A673 (cell line): Measurements from ENCODE around the gene BACH2. TPM values are rescaled to one million over a fixed set of nuclear protein-coding genes. Genes with fewer than 3 reads are reported as not detected.
A peak's percentile ranks its signal among the peaks of the same experiment; 100 is the strongest.
"Not testable (repeated sequence)": the region's sequence is repeated elsewhere in the genome, so short reads cannot be mapped to it uniquely, and the experiment has no call there.

Source experiments
- BruUV-seq: library from RNA; stranded (reverse); fragments of 400-500 nt; replicated peaks from 2 replicates; lab custom pipeline; 2021; lab: Mats Ljungman, UMichigan
- CTCF ChIA-PET: fragments of 300-600 bp; sonication (Branson Sonifier 250); formaldehyde crosslinking; loops from one replicate; lab custom pipeline; 2022; ENCODE audit warnings: antibody characterized with exemption; lab: Charles Lee
- POLR2A ChIA-PET: fragments of 300-600 bp; sonication (Branson Sonifier 250); formaldehyde crosslinking; loops from one replicate; lab custom pipeline; 2022; ENCODE audit warnings: antibody characterized with exemption; ENCODE audit not compliant: low non-redundant PET; lab: Charles Lee
- DNase-seq: peaks from one replicate; pipeline ENCODE4 v3.0.0-alpha.2; 2015; ENCODE audit warnings: low spot score
- H3K27ac ChIP-seq: fragments of 200-600 bp; sonication (generic); 2 replicates; pipeline ENCODE4 v1.5.1; 2016; ENCODE audit warnings: mixed run types, low read depth, mild to moderate bottlenecking, mixed read lengths, antibody characterized with exemption, low read length; ENCODE audit not compliant: poor library complexity, severe bottlenecking
- H3K27me3 ChIP-seq: fragments of 200-600 bp; sonication (generic); replicated peaks from 2 replicates; pipeline ENCODE4 v1.6.1; 2017; ENCODE audit warnings: mixed run types, low read depth, mild to moderate bottlenecking, mixed read lengths, antibody characterized with exemption, low read length; ENCODE audit not compliant: insufficient read depth, poor library complexity
- H3K36me3 ChIP-seq: fragments of 200-600 bp; sonication (generic); 2 replicates; pipeline ENCODE4 v1.6.1; 2016; ENCODE audit warnings: mixed run types, mild to moderate bottlenecking, mixed read lengths, antibody characterized with exemption, low read length; ENCODE audit not compliant: insufficient read depth, poor library complexity, severe bottlenecking
- H3K4me1 ChIP-seq: fragments of 200-600 bp; sonication (generic); 2 replicates; pipeline ENCODE4 v1.6.1; 2017; ENCODE audit warnings: mixed run types, mild to moderate bottlenecking, mixed read lengths, antibody characterized with exemption, low read length; ENCODE audit not compliant: insufficient read depth, poor library complexity, severe bottlenecking
- H3K4me3 ChIP-seq: fragments of 200-600 bp; sonication (generic); 2 replicates; pipeline ENCODE4 v1.5.1; 2016; ENCODE audit warnings: low read depth, mixed run types, mild to moderate bottlenecking, mixed read lengths, low read length; ENCODE audit not compliant: poor library complexity, severe bottlenecking
- H3K9me3 ChIP-seq: fragments of 200-600 bp; sonication (generic); 2 replicates; pipeline ENCODE4 v1.6.1; 2016; ENCODE audit warnings: mixed run types, low read depth, mild to moderate bottlenecking, mixed read lengths, antibody characterized with exemption, low read length; ENCODE audit not compliant: poor library complexity, severe bottlenecking
- EZH2 ChIP-seq: fragments of 200-600 bp; sonication (generic); IDR thresholded peaks from 2 replicates; pipeline ENCODE4 v1.6.1; 2017; ENCODE audit warnings: borderline replicate concordance, low read depth, mild to moderate bottlenecking, mixed read lengths, antibody characterized with exemption, low read length; ENCODE audit not compliant: poor library complexity, severe bottlenecking
- intact Hi-C: fragments of 100-400 bp; cut with micrococcal nuclease; formaldehyde crosslinking; loops from one replicate; pipeline ENCODE4 v1.10.0; 2022; ENCODE audit not compliant: unreplicated experiment
- total RNA-seq: library from RNA; stranded (reverse); gene quantifications from 2 replicates; pipeline ENCODE4 v1.2.3, GENCODE V29; 2021
- TF ChIP-seq, protein P1 (sequence below): fragments of 300-800, 200-600 bp; sonication (generic); conservative IDR thresholded peaks from 2 replicates; pipeline ENCODE4 v1.5.1; 2017; ENCODE audit warnings: low read depth, mild to moderate bottlenecking, antibody characterized with exemption, low read length, moderate library complexity, mixed read lengths

The BACH2 gene
- total RNA-seq, 1 experiment from 2014 or later = 0.37 TPM

DNA sequence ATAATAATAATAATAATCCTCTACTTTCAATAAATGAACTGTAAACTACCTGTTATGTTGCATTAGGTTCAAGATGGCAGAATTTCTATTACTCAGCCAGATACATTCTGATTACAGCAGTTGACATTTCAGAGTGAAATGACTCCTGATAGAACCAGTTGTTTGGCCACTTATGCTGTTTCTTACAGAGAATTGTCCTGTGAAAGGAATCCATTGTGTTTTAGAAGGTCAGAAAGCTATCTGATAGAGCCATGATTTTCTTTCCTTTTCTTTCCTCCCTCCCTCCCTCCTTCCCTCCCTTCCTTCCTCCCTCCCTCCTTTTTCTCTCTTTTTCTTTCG is 385.8 kb downstream of the BACH2 start:
- CTCF ChIA-PET = no interaction called here
- POLR2A ChIA-PET = no interaction called here
- intact Hi-C loops = no loop called here
- Histone ChIP-seq H3K27me3 (no peaks in the 10 kb centered on the region), H3K4me3 (no peak overlapping the region), H3K36me3 (no peaks in the 10 kb centered on the region), H3K4me1 (no peaks in the 10 kb centered on the region), H3K27ac (no peak overlapping the region), H3K9me3 (no peaks in the 10 kb centered on the region)
- DNase-seq = no peak
- TF ChIP-seq, protein P1, sequence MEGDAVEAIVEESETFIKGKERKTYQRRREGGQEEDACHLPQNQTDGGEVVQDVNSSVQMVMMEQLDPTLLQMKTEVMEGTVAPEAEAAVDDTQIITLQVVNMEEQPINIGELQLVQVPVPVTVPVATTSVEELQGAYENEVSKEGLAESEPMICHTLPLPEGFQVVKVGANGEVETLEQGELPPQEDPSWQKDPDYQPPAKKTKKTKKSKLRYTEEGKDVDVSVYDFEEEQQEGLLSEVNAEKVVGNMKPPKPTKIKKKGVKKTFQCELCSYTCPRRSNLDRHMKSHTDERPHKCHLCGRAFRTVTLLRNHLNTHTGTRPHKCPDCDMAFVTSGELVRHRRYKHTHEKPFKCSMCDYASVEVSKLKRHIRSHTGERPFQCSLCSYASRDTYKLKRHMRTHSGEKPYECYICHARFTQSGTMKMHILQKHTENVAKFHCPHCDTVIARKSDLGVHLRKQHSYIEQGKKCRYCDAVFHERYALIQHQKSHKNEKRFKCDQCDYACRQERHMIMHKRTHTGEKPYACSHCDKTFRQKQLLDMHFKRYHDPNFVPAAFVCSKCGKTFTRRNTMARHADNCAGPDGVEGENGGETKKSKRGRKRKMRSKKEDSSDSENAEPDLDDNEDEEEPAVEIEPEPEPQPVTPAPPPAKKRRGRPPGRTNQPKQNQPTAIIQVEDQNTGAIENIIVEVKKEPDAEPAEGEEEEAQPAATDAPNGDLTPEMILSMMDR = no peak
- no peak for TF ChIP-seq EZH2
- no TSS peak for BruUV-seq

DNA sequence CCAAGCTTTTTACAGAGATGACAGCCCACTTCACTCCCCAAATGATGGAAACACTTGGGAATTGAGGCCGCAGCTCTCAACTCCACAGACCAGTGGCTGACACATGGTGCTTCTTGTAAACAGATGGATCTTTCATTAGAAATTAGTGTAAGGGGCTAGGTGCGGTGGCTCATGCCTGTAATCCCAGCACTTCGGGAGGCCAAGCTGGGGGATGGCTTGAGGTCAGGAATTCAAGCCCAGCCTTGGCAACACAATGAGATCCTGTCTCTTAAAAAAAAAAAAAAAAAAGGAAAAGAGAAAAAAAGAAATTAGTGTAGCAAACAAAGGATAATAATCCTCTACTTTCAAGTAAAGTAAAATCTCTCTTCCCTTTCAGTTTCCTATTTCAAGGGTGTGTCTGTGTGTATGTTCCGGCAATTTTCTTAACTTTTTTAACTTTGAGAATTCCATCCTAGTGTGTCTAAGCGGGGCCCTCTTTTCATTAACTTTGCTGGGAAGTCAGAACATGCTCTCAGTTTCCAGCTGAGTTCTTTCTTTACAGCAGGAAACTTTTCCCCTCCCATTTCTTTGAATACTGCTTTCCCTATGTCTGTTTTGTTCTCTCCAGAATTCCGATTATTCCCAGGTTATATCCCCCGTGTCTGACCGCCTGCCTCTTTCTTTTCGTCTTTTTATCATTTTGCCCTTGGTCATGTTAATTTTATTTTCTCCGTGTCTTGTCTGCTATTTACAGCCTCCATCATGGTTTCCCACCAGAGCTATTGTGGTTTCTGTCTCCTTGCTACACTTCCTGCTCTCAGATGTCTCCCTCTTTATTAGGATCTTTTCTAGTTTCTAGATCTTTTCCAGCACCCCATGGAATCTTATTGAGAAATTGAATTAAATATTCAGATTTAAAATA is 386.4 kb downstream of the BACH2 start:
- intact Hi-C loops, H3K27ac ChIP-seq, H3K36me3 ChIP-seq, H3K4me1 ChIP-seq, H3K9me3 ChIP-seq, DNase-seq, H3K4me3 ChIP-seq, H3K27me3 ChIP-seq, CTCF ChIA-PET, BruUV-seq: not testable (repeated sequence)
- POLR2A ChIA-PET = interaction anchor here (0.8 kb wide), 1 partner anchor 584 kb away, joined by 4 read pairs; no protein-coding TSS in a partner anchor

DNA sequence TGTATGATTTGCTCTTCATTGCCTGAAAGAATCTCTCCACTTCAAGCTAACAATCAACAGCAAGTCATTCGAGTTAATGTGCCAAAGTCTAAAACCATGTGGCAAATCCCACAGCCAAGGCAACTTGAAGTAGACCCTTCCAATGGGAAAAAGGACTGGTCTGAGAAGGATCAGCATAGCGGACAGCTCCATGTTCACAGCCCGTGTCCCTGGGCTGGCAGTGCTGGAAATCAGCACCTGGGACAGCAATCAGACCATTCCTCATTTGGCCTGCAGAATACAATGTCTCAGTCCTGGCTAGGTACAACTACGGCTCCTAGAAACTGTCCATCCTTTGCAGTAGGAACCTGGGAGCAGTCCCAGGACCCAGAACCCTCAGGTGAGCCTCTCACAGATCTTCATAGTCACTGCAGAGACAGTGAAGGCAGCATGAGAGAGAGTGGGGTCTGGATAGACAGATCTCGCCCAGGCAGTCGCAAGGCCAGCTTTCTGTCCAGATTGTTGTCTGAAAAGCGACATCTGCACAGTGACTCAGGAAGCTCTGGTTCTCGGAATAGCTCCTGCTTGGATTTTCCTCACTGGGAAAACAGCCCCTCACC is 401.3 kb downstream of the BACH2 start:
- ChIA-PET CTCF (no interaction called here), POLR2A (no interaction called here)
- H3K27ac ChIP-seq = no peak overlapping the region
- no peaks in the 10 kb centered on the region for H3K9me3 ChIP-seq
- H3K36me3 ChIP-seq = no peaks in the 10 kb centered on the region
- H3K27me3 ChIP-seq = peaks cover under 1% of the 10 kb centered on the region
- no TSS peak for BruUV-seq
- no peaks in the 10 kb centered on the region for H3K4me1 ChIP-seq
- intact Hi-C loops = no loop called here
- no peak for TF ChIP-seq EZH2
- TF ChIP-seq, protein P1 = no peak
- H3K4me3 ChIP-seq = no peak overlapping the region
- peak; percentile 38 for DNase-seq
